Fibroblast of lung (primary cell): ENCODE data around the gene PCSK5.

ENCODE experiments used
- EZH2 ChIP-seq: IDR thresholded peaks from 2 replicates; pipeline ENCODE4 v1.5.1; 2012; ENCODE audit warnings: low read length, control low read depth, mild to moderate bottlenecking; ENCODE audit errors: missing control alignments
- TF ChIP-seq, protein P1 (sequence below), 2 donors: IDR thresholded peaks in 1 of 2; conservative IDR thresholded peaks in 1 of 2; 1 replicate in 1 of 2; 2 replicates in 1 of 2; pipeline ENCODE4 v1.5.1; 2011 to 2012; ENCODE audit warnings: low read length in 2 of 2, control low read depth in 1 of 2, inconsistent platforms in 1 of 2, low read depth in 1 of 2, mild to moderate bottlenecking in 1 of 2

DNA sequence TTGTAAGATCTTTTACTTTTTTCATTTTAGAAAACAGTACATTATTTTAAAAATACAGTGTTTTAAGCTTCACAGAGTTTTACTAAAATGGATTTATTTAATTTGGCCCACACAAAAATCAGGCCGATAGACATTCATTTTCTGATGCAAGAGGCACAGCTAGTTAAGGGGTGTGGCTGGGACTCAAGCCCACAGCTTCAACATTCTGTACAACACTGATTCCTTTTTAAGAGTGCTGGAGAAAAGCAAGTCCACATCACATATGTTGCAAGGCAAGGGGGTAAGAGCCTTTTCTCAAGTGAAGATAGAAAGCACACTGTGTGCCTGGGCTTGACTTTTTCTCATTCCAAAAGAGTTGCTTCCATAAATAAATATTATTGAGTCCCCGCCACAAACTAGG is 307.9 kb downstream of the PCSK5 start:
- TF ChIP-seq, protein P1, sequence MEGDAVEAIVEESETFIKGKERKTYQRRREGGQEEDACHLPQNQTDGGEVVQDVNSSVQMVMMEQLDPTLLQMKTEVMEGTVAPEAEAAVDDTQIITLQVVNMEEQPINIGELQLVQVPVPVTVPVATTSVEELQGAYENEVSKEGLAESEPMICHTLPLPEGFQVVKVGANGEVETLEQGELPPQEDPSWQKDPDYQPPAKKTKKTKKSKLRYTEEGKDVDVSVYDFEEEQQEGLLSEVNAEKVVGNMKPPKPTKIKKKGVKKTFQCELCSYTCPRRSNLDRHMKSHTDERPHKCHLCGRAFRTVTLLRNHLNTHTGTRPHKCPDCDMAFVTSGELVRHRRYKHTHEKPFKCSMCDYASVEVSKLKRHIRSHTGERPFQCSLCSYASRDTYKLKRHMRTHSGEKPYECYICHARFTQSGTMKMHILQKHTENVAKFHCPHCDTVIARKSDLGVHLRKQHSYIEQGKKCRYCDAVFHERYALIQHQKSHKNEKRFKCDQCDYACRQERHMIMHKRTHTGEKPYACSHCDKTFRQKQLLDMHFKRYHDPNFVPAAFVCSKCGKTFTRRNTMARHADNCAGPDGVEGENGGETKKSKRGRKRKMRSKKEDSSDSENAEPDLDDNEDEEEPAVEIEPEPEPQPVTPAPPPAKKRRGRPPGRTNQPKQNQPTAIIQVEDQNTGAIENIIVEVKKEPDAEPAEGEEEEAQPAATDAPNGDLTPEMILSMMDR (conservative IDR thresholded peaks at IDR 0.05 in 1 of 2, IDR thresholded peaks at IDR 0.05 in 1 of 2; ENCODE audit: low read depth in 1 of 2, low read length in 2 of 2): no peak
- TF ChIP-seq EZH2: no peak
